ENCODE data around the gene MCRIP2. TPM values are rescaled to one million over a fixed set of nuclear protein-coding genes. Genes with fewer than 3 reads are reported as not detected.
A peak's percentile ranks its signal among the peaks of the same experiment; 100 is the strongest.

The MCRIP2 gene
- total RNA-seq, 4 donors from 2014 or later = 2.6 to 62.0 (median 17.0) TPM

- intact Hi-C loops (cut with DNase I; ENCODE audit: low total_unique reads) = no loop called here
- no peak for DNase-seq
- peaks cover 0 to 5% of the 10 kb centered on the region in 2 donors for H3K4me1 ChIP-seq
These were observed 791 bp downstream of the MCRIP2 start for GRCh38 chr16:642189-643049.

GRCh38 chr16:643050-643368 lies 1.4 kb downstream of the MCRIP2 start:
- Histone ChIP-seq H3K27ac (no peak overlapping the region), H3K36me3 (no peaks in the 10 kb centered on the region), H3K9me3 (no peaks in the 10 kb centered on the region), H3K4me1 (peaks cover 0 to 7% of the 10 kb centered on the region in 2 donors), H3K4me3 (peak overlapping the region in 1 of 2 donors; percentile 72), H3K27me3 (no peaks in the 10 kb centered on the region)
- DNase-seq = no peak
- intact Hi-C loops (cut with DNase I; ENCODE audit: low total_unique reads) = no loop called here
- TF ChIP-seq POLR2A (IDR thresholded peaks at IDR 0.05) (no peak), CTCF (IDR thresholded peaks at IDR 0.05) (no peak)

More at GRCh38 chr16:642189-643049, 791 bp downstream of the MCRIP2 start:
- Histone ChIP-seq H3K27ac (peak overlapping the region; percentile 3 to 19), H3K4me3 (peak overlapping the region; percentile 36 to 72), H3K9me3 (no peaks in the 10 kb centered on the region), H3K27me3 (no peaks in the 10 kb centered on the region), H3K36me3 (no peaks in the 10 kb centered on the region)
- no peak for TF ChIP-seq CTCF (IDR thresholded peaks at IDR 0.05)
- no peak for TF ChIP-seq POLR2A (IDR thresholded peaks at IDR 0.05)

- no peak overlapping the region for H3K27ac ChIP-seq
These were observed 2.9 kb downstream of the MCRIP2 start for GRCh38 chr16:644556-644955.

GRCh38 chr16:645852-646678 lies 4.4 kb downstream of the MCRIP2 start:
- DNase-seq = no peak

More at GRCh38 chr16:644556-644955, 2.9 kb downstream of the MCRIP2 start:
- H3K9me3 ChIP-seq = no peaks in the 10 kb centered on the region
- H3K27me3 ChIP-seq = no peaks in the 10 kb centered on the region
- no peak overlapping the region for H3K4me3 ChIP-seq
- no peak for DNase-seq
- intact Hi-C loops (cut with DNase I; ENCODE audit: low total_unique reads) = no loop called here
- H3K36me3 ChIP-seq = no peaks in the 10 kb centered on the region
- TF ChIP-seq CTCF (IDR thresholded peaks at IDR 0.05) (no peak), POLR2A (IDR thresholded peaks at IDR 0.05) (no peak)
- H3K4me1 ChIP-seq = peaks cover 0 to 14% of the 10 kb centered on the region in 2 donors

More at GRCh38 chr16:645852-646678, 4.4 kb downstream of the MCRIP2 start:
- Histone ChIP-seq H3K4me3 (no peak overlapping the region), H3K36me3 (no peaks in the 10 kb centered on the region), H3K27ac (no peak overlapping the region), H3K27me3 (no peaks in the 10 kb centered on the region), H3K4me1 (peaks cover 0 to 26% of the 10 kb centered on the region in 2 donors), H3K9me3 (no peaks in the 10 kb centered on the region)
- no peak for TF ChIP-seq CTCF (IDR thresholded peaks at IDR 0.05)
- TF ChIP-seq POLR2A (IDR thresholded peaks at IDR 0.05) = no peak
- intact Hi-C loops (cut with DNase I; ENCODE audit: low total_unique reads) = no loop called here
